ENCODE measurements around the gene UBAC1.
"Not testable (repeated sequence)": the region's sequence is repeated elsewhere in the genome, so short reads cannot be mapped to it uniquely, and the experiment has no call there.

UBAC1 gene

DNA sequence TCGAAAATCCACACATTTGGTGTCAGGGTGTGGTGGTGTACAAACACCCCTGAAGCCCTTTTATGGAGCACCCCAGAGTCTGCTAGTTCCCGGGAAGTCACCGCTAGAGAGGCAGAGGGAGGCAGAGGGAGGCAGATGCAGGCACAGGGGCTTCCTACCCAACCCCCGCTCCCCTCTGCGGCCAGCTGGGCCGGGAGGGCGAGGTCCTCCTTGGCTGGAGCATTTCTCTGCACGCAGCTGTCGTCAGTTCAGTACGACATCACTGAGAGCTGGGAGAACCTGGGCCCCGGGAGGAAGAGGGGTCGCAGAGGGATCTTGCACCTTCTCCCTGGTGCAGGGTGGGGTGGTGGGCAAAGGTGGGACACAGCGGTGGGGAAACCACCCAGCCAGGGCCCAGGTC lies 15.8 kb upstream of the UBAC1 start:
- DNase-seq = no peak

DNA sequence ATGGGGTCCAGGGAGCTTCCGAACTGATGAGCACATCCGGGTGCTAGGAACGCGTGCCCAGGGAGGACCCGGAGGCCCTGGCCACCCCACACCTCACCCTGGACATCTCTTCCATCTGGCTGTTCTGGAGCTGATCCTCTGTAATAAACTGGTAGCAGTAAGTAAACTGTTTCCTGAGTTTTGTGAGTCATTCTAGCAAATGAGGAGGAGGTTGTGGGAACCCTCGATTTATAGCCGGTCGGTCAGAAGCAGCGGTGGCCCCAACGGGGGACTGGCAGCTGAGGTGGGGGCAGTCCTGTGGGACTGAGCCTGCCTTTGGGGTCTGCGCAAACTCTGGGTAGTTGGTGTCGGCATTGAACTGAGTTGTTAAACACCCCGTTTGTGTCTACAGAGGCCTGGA lies 15.4 kb upstream of the UBAC1 start:
- DNase-seq = no peak

DNA sequence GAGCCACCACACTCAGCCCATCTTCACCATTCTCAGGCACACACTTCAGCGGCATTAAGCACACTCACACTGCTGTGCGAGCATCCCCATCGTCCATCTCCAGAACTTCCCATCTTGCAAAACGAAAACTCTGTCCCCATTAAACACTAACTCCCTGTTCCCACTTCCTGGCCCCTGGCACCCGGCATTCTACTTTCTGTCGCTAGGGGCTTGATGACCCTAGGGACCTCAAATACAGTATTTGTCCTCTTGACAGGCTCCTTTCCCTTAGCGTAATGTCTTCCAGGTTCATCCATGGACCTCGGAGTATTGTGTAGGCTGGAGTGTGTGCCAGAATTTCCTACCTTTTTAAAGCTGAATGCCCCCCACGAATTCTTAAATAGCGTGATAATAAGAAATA lies 14.7 kb upstream of the UBAC1 start:
- DNase-seq = no peak

DNA sequence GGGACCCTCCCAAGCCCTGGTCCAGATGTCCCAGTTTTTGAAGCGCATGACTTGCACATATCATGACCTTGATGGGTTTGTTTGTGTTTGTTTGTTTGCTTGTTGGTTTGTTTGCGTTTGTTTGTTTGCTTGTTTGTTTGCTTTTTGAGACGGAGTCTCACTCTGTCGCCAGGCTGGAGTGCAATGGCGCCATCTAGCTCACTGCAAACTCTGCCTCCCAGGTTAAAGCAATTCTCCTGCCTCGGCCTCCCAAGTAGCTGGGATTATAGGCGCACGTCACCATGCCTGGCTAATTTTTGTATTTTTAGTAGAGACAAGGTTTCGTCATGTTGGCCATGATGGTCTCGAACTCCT lies 13.0 kb upstream of the UBAC1 start:
- DNase-seq = no peak

DNA sequence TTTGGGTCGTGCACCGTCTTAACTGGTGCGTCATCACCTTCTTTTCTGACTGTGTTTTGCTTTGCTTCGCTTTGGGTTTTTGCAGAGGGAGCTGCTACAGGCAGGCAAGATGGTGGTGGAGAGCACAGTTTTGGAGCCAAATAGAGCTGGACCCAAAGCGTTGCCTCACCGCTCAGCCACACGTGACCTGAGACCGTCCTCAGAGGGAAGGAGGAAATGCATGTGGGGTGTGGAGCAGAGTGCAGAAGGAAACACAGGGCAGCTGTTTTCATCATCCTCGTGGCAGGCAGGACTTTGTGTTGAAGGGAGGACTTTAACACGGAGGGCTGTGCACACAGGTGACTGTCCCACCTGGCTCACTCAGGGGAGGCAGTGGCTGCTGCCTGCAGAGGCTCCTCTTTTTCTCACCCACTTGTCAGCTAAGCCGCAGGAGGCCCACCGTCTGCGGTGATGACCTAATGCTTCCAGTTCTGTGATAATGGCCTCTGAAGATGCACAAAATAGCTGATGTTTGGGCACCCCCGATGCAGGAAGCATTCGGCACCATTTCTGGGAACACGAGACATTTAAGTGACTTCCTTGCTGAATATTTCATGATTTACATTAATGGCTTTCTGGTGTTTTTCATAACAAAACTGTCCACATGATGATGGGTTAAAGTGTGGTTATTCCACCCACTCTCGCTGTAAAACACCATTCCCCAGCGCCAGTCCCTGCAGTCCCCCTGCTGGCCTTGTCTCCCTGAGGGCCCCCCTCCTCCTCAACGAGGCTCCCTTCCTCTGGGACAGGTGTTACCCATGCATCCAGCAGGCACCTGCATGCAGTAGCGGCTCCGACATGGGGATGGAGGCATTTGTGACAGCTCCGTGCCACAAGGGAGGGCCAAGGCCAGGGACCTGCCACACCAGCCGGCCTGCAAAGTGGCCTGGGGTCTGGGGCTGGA lies 12.4 kb upstream of the UBAC1 start:
- DNase-seq = no peak

DNA sequence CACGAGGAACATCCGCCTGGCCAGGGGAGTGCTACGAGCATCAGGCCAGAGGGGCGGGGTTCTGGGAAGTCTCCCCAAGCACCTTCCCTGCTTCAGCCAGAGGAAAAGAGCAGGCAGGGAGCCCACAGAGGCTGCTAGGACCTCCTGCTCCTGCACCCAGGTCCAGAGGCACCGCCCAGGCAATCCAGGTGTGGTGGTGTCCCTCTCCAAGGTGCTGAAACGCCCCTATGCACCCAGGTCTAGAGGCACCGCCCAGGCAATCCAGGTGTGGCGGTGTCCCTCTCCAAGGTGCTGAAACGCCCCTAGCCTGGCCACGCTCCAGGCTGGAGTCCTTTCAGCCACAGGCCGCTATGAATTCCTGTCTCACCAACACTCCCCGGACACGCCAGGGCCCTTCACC lies 10.7 kb upstream of the UBAC1 start:
- DNase-seq = peak; percentile 48

DNA sequence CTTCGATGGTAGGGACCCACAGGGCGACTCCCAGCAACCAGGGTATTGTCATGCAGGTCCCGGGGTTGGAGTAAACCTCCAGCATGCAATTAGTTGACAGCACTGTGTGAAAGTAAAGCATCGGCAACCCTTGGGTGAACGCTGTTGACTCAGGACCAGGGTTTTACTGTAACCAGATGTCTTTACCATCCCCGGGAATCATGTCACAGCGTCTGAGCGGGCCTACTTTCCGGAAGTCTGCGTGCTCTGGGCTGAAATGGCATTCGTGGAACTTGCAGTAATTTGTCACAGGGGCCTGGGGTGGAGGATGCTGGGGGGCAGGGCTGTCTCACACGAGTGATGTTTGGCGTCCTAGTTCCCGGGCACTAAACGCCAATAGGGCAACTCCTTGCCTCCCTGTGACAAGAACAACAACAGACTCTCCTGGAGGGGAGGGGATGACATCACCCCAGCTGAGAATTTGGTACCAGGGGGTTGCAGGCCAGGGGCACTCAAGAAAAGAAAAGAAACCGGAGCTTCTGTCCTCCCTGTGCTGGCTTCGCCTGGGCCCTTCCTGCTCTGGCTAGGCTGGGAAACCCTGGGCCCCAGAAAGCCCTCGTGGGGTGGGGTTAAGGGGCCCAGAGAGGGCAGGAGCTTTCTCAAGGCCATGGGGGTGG lies 10.1 kb upstream of the UBAC1 start:
- DNase-seq = no peak

DNA sequence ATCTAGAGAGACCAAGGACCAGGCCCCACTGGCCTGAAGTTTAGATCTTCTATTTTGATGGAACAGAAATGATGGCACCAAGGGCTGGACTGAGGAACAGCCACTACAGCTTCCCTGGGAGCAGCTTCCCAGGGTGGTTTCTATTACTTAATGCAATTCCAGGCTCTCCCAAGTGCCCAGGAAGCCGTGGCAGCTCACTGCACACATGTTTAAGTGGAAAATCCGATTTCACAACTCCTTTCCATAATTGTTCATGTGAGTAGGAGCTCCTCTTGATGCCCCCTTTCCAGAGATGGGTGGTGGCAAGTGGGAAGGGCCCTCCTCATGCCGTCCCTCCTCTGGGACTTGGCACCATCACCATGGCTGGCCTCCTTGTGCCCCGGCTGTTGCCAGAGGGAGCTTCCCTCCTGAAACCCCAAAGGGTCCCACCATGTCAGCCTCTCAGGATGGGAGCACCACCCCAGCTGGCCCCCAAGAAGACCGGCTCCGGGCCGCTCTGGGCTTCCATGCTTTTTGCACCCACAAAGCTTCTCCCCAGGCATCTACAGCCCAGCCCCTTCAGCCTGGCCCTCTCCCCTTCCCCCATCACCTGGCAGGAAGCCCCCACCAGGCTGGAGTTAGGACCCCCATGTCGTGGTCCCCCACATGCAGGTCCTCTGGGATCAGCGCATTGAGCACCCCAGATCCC lies 9.1 kb upstream of the UBAC1 start:
- DNase-seq = no peak

DNA sequence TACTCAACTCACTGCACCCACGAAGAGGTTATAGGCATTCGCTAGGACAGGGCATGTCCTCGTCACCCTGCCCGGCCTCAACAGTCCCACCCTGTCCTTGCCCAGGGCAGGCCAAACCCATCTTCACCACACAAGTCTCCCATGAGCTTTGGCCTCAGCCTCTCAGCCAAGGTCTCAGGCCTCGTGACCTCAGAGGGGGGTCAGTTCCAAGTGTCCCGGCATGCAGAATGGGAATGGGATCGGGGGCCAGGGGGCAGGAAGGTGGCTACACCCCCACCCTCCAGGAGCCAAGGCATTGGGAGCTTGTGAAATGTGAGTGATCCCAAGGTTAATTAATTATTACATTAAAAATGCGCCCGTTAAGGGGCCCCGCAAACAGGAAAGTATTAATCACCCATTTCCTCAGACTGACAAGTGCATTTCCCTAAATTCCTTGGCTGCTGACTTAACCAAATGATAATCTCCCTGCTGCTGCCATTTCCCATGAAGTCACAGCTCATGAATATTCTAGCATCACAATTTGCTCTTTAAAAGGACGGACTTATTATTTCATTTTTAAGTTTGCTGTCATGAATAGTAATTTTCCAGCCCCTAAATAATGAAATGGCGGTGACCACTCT lies 8.0 kb upstream of the UBAC1 start:
- DNase-seq = no peak

DNA sequence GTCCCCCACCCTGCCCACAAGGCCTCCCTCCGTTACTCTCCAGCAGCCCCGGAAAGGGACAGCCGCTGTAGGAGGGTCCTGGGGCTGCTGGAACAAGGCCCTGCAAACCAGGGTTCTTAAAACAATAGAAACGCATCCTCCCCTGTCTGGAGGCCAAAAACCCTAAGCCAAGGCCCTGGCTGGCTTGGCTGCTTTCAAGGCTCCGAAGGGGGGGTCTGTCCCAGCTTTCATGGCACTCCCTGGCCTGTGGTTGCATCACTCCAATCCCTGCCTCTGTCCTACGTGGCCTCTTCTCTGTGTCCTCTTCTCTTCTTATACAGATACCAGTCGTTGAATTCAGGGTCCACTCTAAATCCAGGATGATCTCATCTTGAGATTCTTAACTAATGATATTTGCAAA lies 7.4 kb upstream of the UBAC1 start:
- DNase-seq = no peak

DNA sequence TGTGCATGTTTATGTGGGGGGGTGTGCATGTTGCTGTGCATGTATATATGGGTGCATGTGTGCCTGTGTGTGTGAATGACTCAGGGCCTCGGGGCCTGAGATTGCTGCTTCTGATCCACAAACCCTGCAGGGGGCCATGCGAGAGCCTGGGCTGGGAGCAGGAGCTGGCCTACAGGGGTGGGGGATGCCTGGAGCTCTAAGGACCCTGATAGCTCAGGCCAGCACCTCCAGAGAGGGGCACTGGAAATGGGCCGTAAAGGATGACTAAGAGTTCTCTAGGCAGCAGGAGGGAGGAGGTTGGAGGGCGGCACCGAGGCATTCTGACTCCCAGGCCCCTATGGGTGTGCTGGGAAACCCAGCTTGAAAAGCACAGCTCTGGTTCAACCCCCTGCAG lies 6.9 kb upstream of the UBAC1 start:
- no peak for DNase-seq

DNA sequence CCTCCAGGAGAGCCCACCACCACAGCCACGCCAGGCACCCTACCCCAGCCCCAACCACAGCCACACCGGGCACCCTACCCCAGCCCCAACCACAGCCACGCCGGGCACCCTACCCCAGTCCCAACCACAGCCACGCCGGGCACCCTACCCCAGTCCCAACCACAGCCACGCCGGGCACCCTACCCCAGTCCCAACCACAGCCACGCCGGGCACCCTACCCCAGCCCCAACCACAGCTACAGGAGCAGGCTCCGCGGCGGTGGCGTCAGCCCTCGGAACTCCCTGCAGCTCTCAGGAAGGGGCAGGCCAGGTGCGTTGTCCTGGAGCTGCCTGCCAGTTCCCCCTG lies 5.7 kb upstream of the UBAC1 start:
- not testable (repeated sequence) for DNase-seq

DNA sequence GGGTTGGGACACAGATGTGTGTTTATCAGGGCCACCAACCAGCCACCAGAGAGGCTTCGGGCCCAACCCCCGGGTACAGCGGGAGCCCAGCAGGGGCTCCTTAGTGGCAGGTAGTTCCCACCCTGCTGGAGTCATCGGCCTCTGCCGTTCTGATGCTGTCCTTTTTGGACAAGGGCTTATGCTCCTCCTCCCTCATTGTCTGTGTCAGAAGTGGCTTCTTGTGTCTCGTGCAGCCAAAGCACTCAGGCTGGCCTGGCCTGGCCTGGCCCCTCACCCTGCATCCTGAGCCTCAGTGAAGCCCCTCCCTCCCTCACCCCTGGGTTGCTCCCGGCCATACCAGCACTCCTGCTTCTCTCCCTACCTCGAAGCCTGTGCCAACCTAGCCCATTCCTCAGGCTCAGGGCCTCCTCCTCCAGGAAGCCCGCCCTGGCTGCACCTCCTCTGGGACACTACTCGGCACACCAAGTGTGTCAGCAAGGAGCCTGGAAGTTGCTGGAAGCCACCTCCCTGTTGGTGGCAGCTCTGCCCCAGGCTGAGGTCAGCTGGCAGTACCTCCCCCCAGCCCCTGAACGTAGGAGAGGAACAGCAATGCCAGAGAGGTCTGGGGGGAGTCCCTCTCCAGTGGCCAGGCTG lies 4.1 kb upstream of the UBAC1 start:
- DNase-seq = no peak

DNA sequence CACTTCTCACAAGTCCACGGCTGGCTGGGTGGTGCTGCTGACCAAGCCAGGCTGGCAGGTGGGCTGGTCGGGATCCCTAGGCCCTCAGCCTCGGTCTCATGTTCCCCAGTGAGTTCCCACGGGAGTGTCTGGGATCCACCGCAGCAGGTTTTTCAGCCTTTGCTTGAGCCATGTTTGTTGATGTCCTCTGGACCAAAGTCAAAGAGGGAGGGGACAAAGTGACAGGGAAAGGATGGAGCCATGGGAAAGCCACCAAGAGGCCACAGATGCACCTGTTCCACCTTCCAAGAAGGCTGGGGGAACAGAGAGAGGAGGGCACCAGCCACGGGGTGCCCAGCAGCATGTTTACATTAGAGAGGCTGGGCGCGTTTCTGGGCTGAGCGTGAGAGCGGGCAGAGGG lies 2.8 kb upstream of the UBAC1 start:
- no peak for DNase-seq

DNA sequence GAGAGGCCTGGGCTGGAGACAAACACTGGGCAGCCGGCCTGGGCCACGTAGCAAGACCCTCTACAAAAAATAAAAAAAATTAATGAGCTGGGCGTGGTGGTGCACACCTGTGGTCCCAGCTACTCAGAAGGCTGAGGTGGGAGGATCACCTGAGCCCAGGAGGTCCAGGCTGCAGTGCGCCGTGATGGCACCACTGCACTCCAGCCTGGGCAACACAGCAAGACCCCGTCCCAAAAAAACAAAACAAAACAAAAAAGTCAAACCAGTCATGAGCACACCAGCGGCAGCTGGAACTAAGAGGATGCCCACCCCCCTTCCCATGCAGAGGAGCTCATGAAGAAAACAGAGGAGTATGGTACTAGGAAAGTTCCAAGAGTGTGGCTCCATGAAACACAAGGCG lies 2.2 kb upstream of the UBAC1 start:
- no peak for DNase-seq

DNA sequence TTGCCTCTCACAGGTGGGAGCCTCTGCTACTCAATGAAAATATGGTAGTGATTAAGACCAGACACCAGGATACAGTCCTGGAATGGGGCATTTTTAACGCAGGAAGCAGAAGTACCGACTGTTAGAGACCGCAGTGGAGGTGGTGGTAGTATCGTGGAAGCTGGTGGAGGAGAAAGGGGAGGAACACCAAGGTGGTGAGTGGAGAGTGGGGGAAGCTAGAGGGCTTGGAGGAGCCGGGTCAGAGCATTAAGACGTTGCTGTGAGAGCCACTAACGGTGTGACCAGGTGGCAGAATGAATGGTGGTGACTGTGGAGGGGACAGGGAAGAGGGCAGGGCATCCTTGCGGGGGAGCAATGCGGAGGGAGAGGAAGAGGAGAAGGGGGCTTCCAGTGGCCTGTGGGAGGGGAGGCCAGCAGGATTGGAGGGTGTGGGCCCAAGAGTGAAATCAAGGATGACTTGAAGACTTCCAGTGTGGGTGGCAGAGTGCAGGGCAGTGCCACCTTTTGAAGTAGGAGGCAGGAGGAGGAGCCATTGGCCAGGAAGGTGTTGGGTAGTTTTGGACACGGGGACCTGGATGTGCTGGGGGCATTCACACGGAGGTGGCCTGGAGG lies 1.6 kb upstream of the UBAC1 start:
- DNase-seq = no peak

DNA sequence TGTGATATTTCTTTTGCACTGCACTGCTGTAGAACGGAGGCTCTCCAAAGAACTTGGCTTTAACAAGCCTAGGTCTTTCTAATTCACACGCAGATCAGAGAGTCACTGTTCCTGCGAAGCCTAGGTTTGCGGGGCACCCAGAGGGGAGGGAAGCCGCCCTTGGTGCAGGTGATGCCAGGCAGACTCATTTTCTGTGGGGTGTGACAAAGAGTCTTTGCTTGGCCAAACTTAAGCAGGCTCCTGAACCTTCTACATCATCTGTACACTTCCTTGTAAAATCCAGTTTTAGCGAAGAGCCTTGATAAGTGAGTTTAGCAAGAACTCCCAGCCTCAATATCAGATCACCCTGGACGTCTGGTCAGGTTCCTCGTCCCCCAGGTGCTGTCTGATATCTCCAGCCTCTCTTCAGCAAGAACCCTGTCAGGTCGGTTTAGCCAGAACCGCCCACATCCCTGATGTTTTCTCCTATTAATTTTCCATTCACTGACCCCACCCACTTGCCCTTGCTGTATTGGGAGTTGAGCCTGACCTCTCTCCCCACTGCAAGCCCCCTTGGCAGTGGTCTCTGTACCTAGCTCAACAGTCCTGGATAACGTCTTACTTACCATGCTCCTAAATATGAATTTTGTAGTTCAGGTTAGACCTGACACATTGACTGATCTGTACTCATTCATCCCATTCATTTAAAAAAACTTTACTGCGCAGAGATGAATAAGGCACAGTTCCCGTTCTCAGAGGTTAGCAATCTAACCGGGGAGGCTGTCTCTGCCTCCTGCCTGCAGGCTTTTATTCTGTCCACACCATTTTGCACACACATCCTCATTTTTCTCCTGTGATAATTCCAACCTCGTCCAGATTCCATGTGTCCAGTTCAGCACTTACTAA lies 880 bp upstream of the UBAC1 start:
- no peak for DNase-seq

DNA sequence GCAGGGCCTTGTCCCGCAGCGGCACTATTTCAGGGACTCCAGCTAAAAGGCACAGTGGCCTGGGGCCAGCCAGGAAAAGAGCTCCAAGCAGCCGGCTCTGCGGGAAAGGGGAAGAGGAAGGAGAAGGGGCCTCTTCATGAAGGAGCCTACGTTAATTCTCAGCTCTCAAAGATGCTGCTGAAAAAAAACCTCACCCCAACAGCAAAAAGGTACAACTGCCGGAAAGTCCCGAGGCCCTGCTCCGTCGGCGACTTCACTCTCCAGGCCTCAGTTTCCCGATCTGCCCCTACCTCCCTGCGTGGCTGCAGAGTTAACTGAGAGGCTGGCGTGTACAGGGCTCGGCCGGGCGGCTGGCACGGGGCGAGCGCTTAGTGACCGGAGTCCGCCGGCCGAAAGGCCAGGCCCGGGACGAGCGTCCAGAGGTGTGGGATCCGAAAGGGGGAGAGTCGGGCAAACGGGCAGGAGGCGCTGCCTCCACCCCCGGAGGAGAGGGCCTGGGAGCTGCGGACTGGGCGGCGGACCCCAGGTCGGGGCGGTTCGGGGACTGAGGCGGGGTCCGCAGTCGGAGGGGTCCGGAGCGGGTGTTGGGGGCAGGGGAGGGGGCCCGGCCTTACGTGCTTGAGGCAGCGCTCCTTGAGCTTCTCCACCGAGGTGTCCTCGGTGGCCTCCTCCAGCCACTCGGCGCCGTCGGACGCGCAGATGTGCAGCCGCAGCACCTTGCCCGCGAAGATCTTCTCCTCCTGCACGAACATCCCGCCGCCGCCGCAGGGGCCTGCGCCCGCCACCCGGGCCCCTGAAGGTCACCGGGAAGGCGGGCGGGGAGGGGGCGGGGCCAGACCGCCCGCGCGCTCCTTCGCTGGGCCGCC lies 529 bp downstream of the UBAC1 start:
- DNase-seq = no peak

DNA sequence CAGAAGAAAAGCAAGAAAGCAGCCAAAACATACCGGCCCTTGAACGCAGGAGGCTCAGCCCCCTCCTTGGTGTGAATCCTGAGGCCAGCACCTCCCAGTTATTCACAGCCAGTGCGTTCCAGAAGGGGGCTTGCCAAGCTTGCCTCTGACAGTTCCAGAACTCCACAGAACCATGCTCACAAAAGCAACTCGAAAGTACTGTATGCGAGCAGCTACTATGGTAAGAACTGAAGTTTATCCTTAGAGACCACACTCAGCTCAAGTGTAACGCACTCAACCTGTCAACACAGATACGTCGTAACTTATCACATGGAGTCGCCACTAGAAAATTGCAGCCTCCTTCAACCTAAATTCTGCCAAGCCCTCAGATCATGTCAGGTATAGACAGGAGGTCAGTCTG lies 1.4 kb downstream of the UBAC1 start:
- no peak for DNase-seq

DNA sequence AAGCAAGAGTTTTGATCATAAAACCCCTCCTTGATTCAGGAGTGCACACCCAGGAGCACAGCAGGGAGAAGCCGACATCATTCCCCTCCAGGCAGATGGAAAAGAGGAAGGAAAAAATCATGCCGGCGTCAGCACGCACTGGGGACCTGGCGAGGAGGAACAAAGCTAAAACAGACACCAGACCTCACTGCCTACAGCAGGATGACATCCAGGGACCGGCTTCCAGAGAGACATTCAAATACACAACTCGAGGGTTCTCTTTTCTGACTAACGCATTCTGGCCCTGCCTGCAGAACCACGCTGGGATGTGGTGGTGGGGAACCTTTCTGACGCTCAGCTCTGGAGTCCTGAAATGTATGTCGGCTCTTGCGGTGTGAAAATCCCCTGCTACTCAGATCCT lies 2.7 kb downstream of the UBAC1 start:
- no peak for DNase-seq

DNA sequence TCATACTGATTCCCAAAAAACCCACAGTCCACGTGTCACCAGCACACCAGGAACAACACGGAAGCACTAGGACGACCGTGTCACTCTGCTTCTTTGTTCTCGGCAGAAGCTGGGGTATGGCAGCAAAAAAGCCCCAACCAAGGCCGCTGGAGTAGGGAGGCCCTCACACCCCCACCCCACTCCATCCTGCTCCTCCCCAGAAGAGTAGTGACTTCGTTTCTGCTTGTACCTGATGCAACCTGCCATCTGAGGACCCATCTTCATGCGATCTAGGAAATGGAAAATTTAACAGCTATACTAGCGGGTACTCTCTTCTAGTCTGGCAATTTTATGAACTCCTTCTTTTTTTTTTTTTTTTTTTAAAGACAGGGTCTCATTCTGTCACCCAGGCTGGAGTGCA lies 3.7 kb downstream of the UBAC1 start:
- no peak for DNase-seq

Measured in stimulated activated CD4-positive, alpha-beta T cell treated with anti-CD3 and anti-CD28 coated beads, Interleukin-4, amount 100 ng/mL, for 1 hour (primary cell).